Measurements from ENCODE around the gene NEK1. TPM values are rescaled to one million over a fixed set of nuclear protein-coding genes. Genes with fewer than 3 reads are reported as not detected.
"Not testable (repeated sequence)": the region's sequence is repeated elsewhere in the genome, so short reads cannot be mapped to it uniquely, and the experiment has no call there.

NEK1 gene
- total RNA-seq, 1 experiment from 2014 or later = 4.4 TPM

DNA sequence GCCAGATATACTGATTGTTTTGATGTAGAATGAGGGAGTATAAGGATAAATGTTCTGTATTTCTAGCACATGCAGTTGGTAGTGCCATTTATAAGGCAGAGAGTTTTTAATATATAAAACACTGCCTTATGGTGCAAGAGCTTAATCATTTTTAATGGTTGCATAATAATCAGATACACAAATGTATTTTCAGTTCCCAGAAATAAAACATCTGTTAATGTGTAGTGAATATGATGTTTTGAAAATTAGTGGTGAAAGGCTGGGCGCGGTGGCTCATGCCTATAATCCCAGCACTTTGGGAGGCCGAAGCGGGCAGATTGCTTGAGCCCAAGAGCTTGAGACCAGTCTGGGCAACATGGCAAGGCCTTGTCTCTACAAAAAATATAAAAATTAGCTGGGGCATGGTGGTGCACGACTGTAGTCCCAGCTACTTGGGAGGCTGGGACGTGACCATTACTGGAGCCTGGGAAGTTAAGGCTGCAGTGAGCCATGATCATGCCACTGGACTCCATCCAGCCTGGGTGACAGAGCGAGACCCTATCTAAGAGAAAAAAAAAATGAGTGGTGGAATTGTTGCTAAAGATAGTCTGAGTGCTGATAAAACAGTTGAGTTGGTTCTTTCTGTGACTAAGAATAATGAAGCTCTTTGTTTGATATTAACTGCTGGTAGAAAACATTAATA is 37.3 kb upstream of the NEK1 start:
- no peak for DNase-seq (ENCODE audit: low read depth in 1 of 2, low spot score in 2 of 2)
- Histone ChIP-seq H3K9me3 (replicated peaks) (no peaks in the 10 kb centered on the region), H3K27me3 (replicated peaks) (no peaks in the 10 kb centered on the region), H3K36me3 (no peaks in the 10 kb centered on the region), H3K4me1 (replicated peaks) (no peaks in the 10 kb centered on the region), H3K27ac (no peak overlapping the region), H3K4me3 (no peak overlapping the region)

DNA sequence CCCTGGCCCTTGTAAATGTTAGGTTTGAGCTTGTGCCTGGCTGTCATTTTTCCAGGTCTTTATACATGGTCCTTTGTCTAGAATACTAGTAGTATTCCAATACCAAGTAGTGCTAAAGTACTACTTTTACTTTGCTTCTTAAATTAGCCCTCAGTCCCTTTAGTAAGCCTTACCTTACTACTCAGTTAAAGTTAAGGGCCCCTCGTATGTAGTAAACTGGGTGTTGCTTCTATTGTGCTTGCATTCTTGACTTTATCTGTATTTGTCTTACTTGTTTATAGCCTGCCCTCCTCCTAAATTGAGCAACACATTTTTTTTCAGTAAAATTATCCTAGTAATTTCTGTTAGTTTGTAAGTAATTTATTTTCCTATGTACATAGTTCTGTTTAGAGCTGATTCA is 33.2 kb upstream of the NEK1 start:
- Histone ChIP-seq H3K9me3 (replicated peaks) (no peaks in the 10 kb centered on the region), H3K4me3 (no peak overlapping the region), H3K27me3 (replicated peaks) (no peaks in the 10 kb centered on the region), H3K36me3 (no peaks in the 10 kb centered on the region), H3K4me1 (replicated peaks) (no peaks in the 10 kb centered on the region), H3K27ac (no peak overlapping the region)
- DNase-seq (ENCODE audit: low read depth in 1 of 2, low spot score in 2 of 2) = no peak

DNA sequence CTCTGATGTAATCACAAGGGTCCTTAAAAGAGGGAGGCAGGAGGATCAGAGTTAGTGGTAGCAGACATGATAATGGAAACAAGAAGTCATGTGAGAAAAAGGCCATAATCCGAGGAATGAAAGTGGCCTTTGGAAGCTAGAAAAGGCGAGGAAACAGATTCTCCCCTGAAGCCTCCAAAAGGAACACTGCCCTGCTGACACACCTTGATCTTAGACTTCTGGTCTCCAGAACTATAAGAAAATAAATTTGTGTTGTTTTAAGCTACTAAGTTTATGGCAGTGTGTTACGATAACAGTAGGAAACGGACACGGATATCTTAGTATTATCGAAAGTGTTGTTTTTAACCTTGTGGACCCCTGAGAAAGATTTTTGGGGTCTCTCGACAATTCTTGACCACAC is 32.4 kb upstream of the NEK1 start:
- no peak for DNase-seq (ENCODE audit: low read depth in 1 of 2, low spot score in 2 of 2)
- no peaks in the 10 kb centered on the region for H3K36me3 ChIP-seq

GRCh38 chr4:169640261-169640870 is 28.0 kb upstream of the NEK1 start:
- Histone ChIP-seq H3K4me1 (replicated peaks) (no peaks in the 10 kb centered on the region), H3K27ac (no peak overlapping the region), H3K27me3 (replicated peaks) (no peaks in the 10 kb centered on the region), H3K36me3 (no peaks in the 10 kb centered on the region; the same call in 1 of the 2 replicates), H3K9me3 (replicated peaks) (no peaks in the 10 kb centered on the region), H3K4me3 (no peak overlapping the region)
- DNase-seq (ENCODE audit: low read depth in 1 of 2, low spot score in 2 of 2) = no peak

More for the DNA sequence above, 32.4 kb upstream of the NEK1 start:
- no peak overlapping the region for H3K4me3 ChIP-seq
- H3K4me1 ChIP-seq (replicated peaks) = no peaks in the 10 kb centered on the region
- H3K9me3 ChIP-seq (replicated peaks) = no peaks in the 10 kb centered on the region
- H3K27me3 ChIP-seq (replicated peaks) = no peaks in the 10 kb centered on the region
- no peak overlapping the region for H3K27ac ChIP-seq

GRCh38 chr4:169634975-169635374 is 22.6 kb upstream of the NEK1 start:
- DNase-seq (ENCODE audit: low read depth in 1 of 2, low spot score in 2 of 2) = no peak
- H3K9me3 ChIP-seq (replicated peaks) = no peaks in the 10 kb centered on the region
- no peak overlapping the region for H3K4me3 ChIP-seq
- H3K27ac ChIP-seq = no peak overlapping the region
- H3K36me3 ChIP-seq = no peaks in the 10 kb centered on the region; the same call in 1 of the 2 replicates
- H3K27me3 ChIP-seq (replicated peaks) = no peaks in the 10 kb centered on the region
- H3K4me1 ChIP-seq (replicated peaks) = no peaks in the 10 kb centered on the region

DNA sequence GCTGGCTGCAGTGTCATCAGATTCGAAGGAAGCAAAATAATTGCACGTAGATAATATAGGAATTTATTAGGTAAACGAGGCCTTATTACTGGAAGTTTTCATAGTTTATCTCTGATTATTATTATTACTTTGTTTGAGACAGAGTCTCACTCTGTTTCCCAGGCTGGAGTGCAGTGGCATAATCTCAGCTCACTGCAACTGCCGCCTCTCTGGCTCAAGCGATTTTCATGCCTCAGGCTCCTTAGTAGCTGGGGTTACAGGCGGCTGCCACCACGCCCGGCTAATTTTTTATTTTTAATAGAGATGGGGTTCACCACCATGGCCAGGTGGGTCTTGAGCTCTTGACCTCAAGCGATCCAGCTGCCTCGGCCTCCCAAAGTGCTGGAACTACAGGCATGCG is 20.5 kb upstream of the NEK1 start:
- no peaks in the 10 kb centered on the region for H3K9me3 ChIP-seq (replicated peaks)
- H3K27ac ChIP-seq = no peak overlapping the region
- H3K27me3 ChIP-seq (replicated peaks) = no peaks in the 10 kb centered on the region
- no peaks in the 10 kb centered on the region for H3K4me1 ChIP-seq (replicated peaks)
- H3K36me3 ChIP-seq = no peaks in the 10 kb centered on the region; the same call in 1 of the 2 replicates
- H3K4me3 ChIP-seq = no peak overlapping the region
- DNase-seq (ENCODE audit: low read depth in 1 of 2, low spot score in 2 of 2) = no peak

- no peaks in the 10 kb centered on the region for H3K27me3 ChIP-seq (replicated peaks)
- H3K36me3 ChIP-seq = no peaks in the 10 kb centered on the region
- DNase-seq (ENCODE audit: low read depth in 1 of 2, low spot score in 2 of 2) = no peak
- H3K4me3 ChIP-seq = no peak overlapping the region
- no peaks in the 10 kb centered on the region for H3K9me3 ChIP-seq (replicated peaks)
- H3K4me1 ChIP-seq (replicated peaks) = no peaks in the 10 kb centered on the region
- no peak overlapping the region for H3K27ac ChIP-seq
Observed at GRCh38 chr4:169630069-169630468, 17.7 kb upstream of the NEK1 start.

GRCh38 chr4:169628579-169628978 is 16.2 kb upstream of the NEK1 start:
- Histone ChIP-seq H3K27me3 (replicated peaks) (no peaks in the 10 kb centered on the region), H3K4me1 (replicated peaks) (no peaks in the 10 kb centered on the region), H3K27ac (no peak overlapping the region), H3K36me3 (no peaks in the 10 kb centered on the region), H3K9me3 (replicated peaks) (no peaks in the 10 kb centered on the region), H3K4me3 (no peak overlapping the region)
- no peak for DNase-seq (ENCODE audit: low read depth in 1 of 2, low spot score in 2 of 2)

DNA sequence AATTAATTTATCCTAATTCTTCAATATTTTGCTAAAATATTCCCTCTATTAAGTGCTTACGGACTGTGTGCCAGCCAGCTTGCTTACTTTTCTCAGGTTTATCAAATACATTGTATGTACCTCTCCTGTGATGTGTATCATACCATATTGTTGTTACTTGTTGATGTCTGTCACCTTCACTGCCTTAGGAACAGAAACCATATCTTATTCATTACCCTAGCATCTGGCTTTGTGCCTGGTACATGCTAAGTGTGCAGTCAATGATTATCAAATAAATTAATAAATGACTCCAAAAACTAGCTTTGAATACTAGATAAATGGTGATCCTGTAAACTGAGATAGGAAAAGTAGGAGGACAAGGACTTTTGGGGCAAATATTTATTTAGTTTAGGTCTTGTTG is 14.9 kb upstream of the NEK1 start:
- Histone ChIP-seq H3K27me3 (replicated peaks) (no peaks in the 10 kb centered on the region), H3K27ac (no peak overlapping the region), H3K36me3 (no peaks in the 10 kb centered on the region), H3K9me3 (replicated peaks) (no peaks in the 10 kb centered on the region), H3K4me3 (no peak overlapping the region), H3K4me1 (replicated peaks) (peaks cover 7% of the 10 kb centered on the region)
- no peak for DNase-seq (ENCODE audit: low read depth in 1 of 2, low spot score in 2 of 2)

DNA sequence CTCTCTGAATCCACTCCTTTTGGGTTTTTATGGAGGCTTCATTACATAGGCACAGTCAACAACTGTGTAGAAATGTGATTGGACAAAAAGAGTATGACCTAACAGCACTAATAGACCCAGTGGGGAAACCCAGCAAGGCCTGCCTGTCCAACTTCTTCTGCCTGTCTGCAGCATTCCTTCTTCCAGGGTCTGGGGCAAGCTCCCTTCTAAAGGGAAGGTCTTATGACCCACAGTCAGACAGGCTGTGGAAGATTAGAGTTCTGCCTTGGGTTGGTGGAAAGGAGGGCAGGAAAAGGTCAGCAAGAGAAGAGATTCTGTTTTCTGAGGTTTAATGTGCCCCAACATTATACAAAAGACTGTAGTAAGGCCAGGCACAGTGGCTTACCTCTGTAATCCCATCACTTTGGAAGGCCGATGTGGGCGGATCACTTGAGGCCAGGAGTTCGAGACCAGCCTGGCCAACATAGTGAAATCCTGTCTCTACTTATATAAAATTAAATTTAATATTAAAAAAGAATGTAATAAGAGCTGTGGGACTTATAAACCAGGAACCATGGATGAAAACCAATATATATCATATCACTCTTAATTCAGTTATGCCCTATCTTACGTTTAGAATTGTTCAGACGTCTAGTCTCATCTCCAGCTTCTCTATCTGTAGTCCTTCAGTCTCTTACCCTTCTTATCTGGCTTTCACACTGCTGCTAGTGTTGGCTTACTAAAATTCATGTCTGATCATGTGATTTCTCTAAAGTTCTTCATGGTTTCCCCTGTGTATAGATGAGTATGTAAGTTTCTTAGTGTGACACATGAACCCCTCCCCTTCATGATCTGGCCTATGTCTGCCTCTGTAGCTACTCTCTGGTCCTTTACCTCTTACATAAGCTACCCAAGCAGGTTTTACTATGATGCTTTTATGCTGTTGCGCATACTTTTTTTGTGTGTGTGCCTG is 14.2 kb upstream of the NEK1 start:
- no peak for DNase-seq (ENCODE audit: low read depth in 1 of 2, low spot score in 2 of 2)
- Histone ChIP-seq H3K4me1 (replicated peaks) (peaks cover 8% of the 10 kb centered on the region), H3K9me3 (replicated peaks) (no peaks in the 10 kb centered on the region), H3K27me3 (replicated peaks) (no peaks in the 10 kb centered on the region), H3K36me3 (no peaks in the 10 kb centered on the region), H3K27ac (no peak overlapping the region), H3K4me3 (no peak overlapping the region)

DNA sequence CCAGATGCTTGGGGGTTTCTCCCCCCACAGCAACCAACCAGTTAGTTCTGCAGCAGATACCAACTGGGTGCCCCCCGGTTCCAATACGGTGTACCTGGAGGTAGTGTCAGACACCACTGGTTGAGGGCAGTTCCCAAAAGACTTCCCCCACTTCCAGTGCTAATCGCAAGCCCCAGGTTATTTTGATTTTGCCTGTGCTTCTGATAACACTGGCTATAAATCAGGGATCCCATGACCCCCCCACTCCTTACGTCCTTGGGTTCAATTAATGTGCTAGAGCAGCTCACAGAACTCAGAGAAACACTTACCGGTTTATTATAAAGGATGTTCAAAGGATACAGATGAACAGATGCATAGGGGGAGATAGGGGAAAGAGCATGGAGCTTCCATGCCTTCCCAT is 13.5 kb upstream of the NEK1 start:
- no peak overlapping the region for H3K27ac ChIP-seq
- H3K4me1 ChIP-seq (replicated peaks) = peaks cover 8% of the 10 kb centered on the region
- no peak for DNase-seq (ENCODE audit: low read depth in 1 of 2, low spot score in 2 of 2)
- H3K36me3 ChIP-seq = no peaks in the 10 kb centered on the region
- H3K27me3 ChIP-seq (replicated peaks) = no peaks in the 10 kb centered on the region
- no peak overlapping the region for H3K4me3 ChIP-seq
- H3K9me3 ChIP-seq (replicated peaks) = no peaks in the 10 kb centered on the region

DNA sequence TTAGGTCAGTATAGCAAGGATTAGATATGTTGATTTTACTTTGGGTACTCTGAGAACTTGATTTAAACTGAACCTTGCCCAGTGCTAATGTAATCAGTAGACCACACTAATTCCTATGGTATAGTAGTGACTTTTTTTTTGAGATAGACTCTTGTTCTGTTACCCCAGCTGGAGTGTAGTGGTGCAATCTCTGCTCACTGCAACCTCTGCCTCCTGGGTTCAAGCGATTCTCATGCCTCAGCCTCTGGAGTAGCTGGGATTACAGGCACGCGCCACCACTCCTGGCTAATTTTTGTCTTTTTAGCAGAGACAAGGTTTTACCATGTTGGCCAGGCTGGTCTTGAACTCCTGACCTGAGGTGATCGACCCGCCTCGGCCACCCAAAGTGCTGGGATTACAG is 11.6 kb upstream of the NEK1 start:
- not testable (repeated sequence) for H3K27ac ChIP-seq; H3K4me3 ChIP-seq; H3K36me3 ChIP-seq; H3K4me1 ChIP-seq (replicated peaks); H3K27me3 ChIP-seq (replicated peaks); DNase-seq (ENCODE audit: low read depth in 1 of 2, low spot score in 2 of 2); H3K9me3 ChIP-seq (replicated peaks)

DNA sequence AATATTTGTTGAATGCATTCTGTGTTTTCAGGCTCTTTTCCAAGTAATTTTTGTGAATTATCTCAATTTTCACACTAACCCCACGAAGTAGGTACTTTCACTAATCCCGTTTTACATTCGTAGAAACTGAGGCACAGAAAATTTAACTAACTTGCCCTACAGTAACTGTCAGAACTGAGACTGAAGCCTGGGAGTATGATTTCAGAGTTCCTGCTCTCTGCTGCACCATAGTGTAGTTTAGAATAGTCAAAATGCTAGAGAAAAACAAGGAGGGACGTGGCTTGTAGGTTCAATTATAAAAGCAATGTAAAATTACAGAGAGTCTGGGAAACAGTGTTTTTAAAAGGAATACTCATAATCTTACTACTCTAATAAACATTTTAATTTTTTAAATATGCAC is 10.2 kb upstream of the NEK1 start:
- H3K4me3 ChIP-seq = no peak overlapping the region
- H3K4me1 ChIP-seq (replicated peaks) = peaks cover 8% of the 10 kb centered on the region
- H3K9me3 ChIP-seq (replicated peaks) = no peaks in the 10 kb centered on the region
- H3K36me3 ChIP-seq = no peaks in the 10 kb centered on the region
- no peak overlapping the region for H3K27ac ChIP-seq
- DNase-seq (ENCODE audit: low read depth in 1 of 2, low spot score in 2 of 2) = no peak
- no peaks in the 10 kb centered on the region for H3K27me3 ChIP-seq (replicated peaks)

Data from SJSA1 (cell line).